MM.1S (cell line): ENCODE results near the gene DBNDD2.

Experiments used
- DNase-seq: peaks from one replicate; pipeline ENCODE4 v3.0.0-alpha.2; 2015
- H2AFZ ChIP-seq: fragments of 300-600 bp; sonication (generic); 2 replicates; pipeline ENCODE4 v1.6.0; 2016; ENCODE audit warnings: antibody characterized with exemption, low read length
- H3F3A ChIP-seq: fragments of 300-600 bp; sonication (generic); 2 replicates; pipeline ENCODE4 v1.6.1; 2016; ENCODE audit warnings: mild to moderate bottlenecking, antibody characterized with exemption, low read length, moderate library complexity, mixed read lengths; ENCODE audit not compliant: insufficient read depth
- H3K27ac ChIP-seq: fragments of 300-600 bp; sonication (generic); 2 replicates; pipeline ENCODE4 v1.5.1; 2016; ENCODE audit warnings: mild to moderate bottlenecking, low read length
- H3K27me3 ChIP-seq: fragments of 300-600 bp; sonication (generic); replicated peaks from 2 replicates; pipeline ENCODE4 v1.6.0; 2016; ENCODE audit warnings: low read length; ENCODE audit not compliant: insufficient read depth
- H3K36me3 ChIP-seq: fragments of 300-600 bp; sonication (generic); replicated peaks from 2 replicates; pipeline ENCODE4 v1.6.1; 2016; ENCODE audit warnings: mild to moderate bottlenecking, low read length, mixed read lengths; ENCODE audit not compliant: insufficient read depth
- H3K4me1 ChIP-seq: fragments of 300-600 bp; sonication (generic); 2 replicates; pipeline ENCODE4 v1.6.1; 2016; ENCODE audit warnings: low read length, mixed read lengths
- H3K4me2 ChIP-seq: fragments of 300-600 bp; sonication (generic); 2 replicates; pipeline ENCODE4 v1.6.0; 2016; ENCODE audit warnings: low read depth, low read length
- H3K4me3 ChIP-seq: fragments of 300-600 bp; sonication (generic); 2 replicates; pipeline ENCODE4 v1.5.1; 2016; ENCODE audit warnings: low read length, mixed read lengths
- H3K79me2 ChIP-seq: fragments of 300-600 bp; sonication (generic); 2 replicates; pipeline ENCODE4 v1.6.1; 2016; ENCODE audit warnings: mixed run types, low read length, mixed read lengths
- H3K9ac ChIP-seq: fragments of 300-600 bp; sonication (generic); 2 replicates; pipeline ENCODE4 v1.6.1; 2016; ENCODE audit warnings: low read length, mixed read lengths
- H3K9me2 ChIP-seq: fragments of 300-600 bp; sonication (generic); replicated peaks from 2 replicates; pipeline ENCODE4 v1.6.1; 2016; ENCODE audit warnings: mild to moderate bottlenecking, low read length, mixed read lengths; ENCODE audit not compliant: insufficient read depth
- H3K9me3 ChIP-seq: fragments of 300-600 bp; sonication (generic); replicated peaks from 2 replicates; pipeline ENCODE4 v1.6.1; 2016; ENCODE audit warnings: mild to moderate bottlenecking, low read length, mixed read lengths; ENCODE audit not compliant: insufficient read depth
- H4K20me1 ChIP-seq: fragments of 300-600 bp; sonication (generic); 2 replicates; pipeline ENCODE4 v1.6.1; 2016; ENCODE audit warnings: mild to moderate bottlenecking, low read length, moderate library complexity, mixed read lengths; ENCODE audit not compliant: insufficient read depth
- EZH2 ChIP-seq: fragments of 300-600 bp; sonication (generic); optimal IDR thresholded peaks from 2 replicates; pipeline ENCODE3; 2017; ENCODE audit warnings: low read depth, mild to moderate bottlenecking, antibody characterized with exemption, low read length, mixed read lengths
- EZH2phosphoT487 ChIP-seq: fragments of 300-600 bp; sonication (generic); IDR thresholded peaks from 2 replicates; pipeline ENCODE4 v1.6.1; 2018; ENCODE audit warnings: antibody characterized with exemption, low read length
- TF ChIP-seq, protein P1 (sequence below): fragments of 300-600 bp; sonication (generic); IDR thresholded peaks from 2 replicates; pipeline ENCODE4 v1.5.1; 2016; ENCODE audit warnings: antibody characterized with exemption, low read length, mixed read lengths

The DBNDD2 gene

DNA sequence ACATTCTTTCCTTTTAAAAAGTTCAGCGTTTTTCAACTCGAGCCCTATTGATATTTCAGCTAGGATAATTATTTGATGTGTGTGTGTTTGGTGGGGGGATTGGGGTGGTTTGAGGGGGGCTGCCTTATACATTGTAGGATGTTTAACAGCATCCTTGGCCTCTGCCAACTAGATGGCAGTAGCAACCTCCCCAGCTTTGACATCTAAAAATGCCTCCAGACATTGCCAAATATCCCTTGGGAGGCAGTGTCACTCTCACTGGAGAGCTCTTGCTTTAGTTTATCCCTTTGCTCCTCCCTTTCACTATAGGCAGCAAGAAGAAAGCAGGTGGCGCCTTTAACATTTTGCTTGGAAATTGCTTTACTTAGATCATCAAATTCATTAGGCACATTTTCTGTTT is 15.4 kb upstream of the DBNDD2 start:
- no peaks in the 10 kb centered on the region for H3K9me3 ChIP-seq
- H3F3A ChIP-seq: no peaks in the 10 kb centered on the region
- TF ChIP-seq EZH2phosphoT487: no peak
- no peak for TF ChIP-seq EZH2
- TF ChIP-seq, protein P1, sequence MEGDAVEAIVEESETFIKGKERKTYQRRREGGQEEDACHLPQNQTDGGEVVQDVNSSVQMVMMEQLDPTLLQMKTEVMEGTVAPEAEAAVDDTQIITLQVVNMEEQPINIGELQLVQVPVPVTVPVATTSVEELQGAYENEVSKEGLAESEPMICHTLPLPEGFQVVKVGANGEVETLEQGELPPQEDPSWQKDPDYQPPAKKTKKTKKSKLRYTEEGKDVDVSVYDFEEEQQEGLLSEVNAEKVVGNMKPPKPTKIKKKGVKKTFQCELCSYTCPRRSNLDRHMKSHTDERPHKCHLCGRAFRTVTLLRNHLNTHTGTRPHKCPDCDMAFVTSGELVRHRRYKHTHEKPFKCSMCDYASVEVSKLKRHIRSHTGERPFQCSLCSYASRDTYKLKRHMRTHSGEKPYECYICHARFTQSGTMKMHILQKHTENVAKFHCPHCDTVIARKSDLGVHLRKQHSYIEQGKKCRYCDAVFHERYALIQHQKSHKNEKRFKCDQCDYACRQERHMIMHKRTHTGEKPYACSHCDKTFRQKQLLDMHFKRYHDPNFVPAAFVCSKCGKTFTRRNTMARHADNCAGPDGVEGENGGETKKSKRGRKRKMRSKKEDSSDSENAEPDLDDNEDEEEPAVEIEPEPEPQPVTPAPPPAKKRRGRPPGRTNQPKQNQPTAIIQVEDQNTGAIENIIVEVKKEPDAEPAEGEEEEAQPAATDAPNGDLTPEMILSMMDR: no peak
- no peak for DNase-seq
- no peak overlapping the region for H3K9ac ChIP-seq
- no peak overlapping the region for H3K4me2 ChIP-seq
- no peaks in the 10 kb centered on the region for H3K27me3 ChIP-seq
- H4K20me1 ChIP-seq: no peaks in the 10 kb centered on the region
- H3K4me3 ChIP-seq: no peak overlapping the region
- 0 out of 2 replicates have a peak, but pooled peaks cover 7% of the 10 kb centered on the region for H3K4me1 ChIP-seq
- no peaks in the 10 kb centered on the region for H3K79me2 ChIP-seq
- H3K9me2 ChIP-seq: no peaks in the 10 kb centered on the region
- H3K36me3 ChIP-seq: no peaks in the 10 kb centered on the region
- H3K27ac ChIP-seq: no peak overlapping the region
- no peak overlapping the region for H2AFZ ChIP-seq

DNA sequence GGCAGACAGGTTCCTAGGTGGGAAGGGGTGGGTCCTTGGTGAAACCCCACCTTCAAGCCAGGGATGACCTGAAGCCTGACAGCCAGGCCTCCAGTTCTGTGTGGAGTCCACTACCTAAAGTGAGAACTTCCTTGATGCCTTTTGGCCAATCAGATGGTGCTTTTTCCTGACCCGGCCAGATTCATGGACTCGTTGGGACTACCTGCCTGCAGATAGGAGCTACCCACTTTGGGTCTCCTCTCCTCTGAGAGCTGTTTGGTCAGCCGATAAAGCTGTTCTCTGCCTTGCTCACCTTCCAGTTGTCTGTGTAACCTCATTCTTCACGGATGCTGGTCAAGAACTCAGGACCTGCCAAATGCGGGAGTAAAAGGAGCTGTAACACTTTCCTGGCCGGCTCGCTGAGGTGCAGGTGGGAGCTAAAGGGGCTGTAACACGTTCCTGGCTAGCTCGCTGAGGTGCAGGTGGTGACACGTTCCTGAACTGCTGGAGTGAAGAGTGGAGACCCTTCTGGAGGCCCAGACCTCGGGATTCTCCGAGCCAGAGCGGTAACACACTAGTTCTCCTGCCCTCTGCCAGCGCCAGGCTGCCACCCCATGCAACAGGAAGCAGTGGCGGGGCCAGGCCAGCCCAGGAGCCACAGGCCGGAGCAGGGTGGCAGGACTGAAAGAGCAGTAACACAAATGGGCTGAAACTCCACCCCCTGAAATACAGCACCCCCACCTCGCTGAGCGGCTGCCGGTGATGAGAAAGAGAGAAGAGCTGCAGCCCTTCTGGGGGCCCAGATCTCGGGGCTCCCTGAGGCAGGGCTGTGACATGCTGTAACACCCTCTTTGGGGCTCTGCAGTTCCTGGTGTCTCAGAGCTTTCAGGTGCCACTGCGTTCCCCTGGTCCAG is 13.6 kb upstream of the DBNDD2 start:
- Histone ChIP-seq H3K79me2 (no peaks in the 10 kb centered on the region), H3K4me2 (no peak overlapping the region), H3K9me2 (no peaks in the 10 kb centered on the region), H4K20me1 (no peaks in the 10 kb centered on the region), H3K27ac (no peak overlapping the region), H2AFZ (no peak overlapping the region), H3K36me3 (no peaks in the 10 kb centered on the region), H3K9ac (no peak overlapping the region), H3K9me3 (no peaks in the 10 kb centered on the region), H3K27me3 (no peaks in the 10 kb centered on the region), H3K4me1 (no peaks in the 10 kb centered on the region), H3F3A (no peaks in the 10 kb centered on the region), H3K4me3 (no peak overlapping the region)
- DNase-seq: no peak
- TF ChIP-seq, protein P1: no peak
- TF ChIP-seq EZH2phosphoT487 (no peak), EZH2 (no peak)

DNA sequence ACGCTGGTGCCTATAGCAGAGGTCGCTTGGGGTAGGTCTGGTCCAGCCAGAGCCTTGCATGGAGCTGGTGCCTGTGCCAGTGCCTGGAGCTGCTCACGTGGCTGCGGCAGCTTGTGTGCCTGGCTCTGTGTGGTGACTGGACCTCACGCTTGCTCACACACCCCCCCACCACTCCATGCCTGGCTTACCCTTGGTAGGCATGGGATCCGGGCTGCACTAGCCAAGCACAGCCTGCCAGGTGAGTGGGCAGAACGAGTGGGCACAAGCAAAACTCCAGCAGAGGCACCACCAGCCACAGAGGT is 13.0 kb upstream of the DBNDD2 start:
- Histone ChIP-seq H3K4me2 (no peak overlapping the region), H3K4me1 (no peaks in the 10 kb centered on the region), H3K9me2 (no peaks in the 10 kb centered on the region), H3K9ac (no peak overlapping the region), H3K27ac (no peak overlapping the region), H3F3A (no peaks in the 10 kb centered on the region), H2AFZ (no peak overlapping the region), H3K79me2 (no peaks in the 10 kb centered on the region), H4K20me1 (no peaks in the 10 kb centered on the region), H3K4me3 (no peak overlapping the region), H3K27me3 (no peaks in the 10 kb centered on the region), H3K36me3 (no peaks in the 10 kb centered on the region), H3K9me3 (no peaks in the 10 kb centered on the region)
- DNase-seq: no peak
- TF ChIP-seq EZH2phosphoT487: no peak
- TF ChIP-seq, protein P1: no peak
- no peak for TF ChIP-seq EZH2
